GM21737 (cell line): ENCODE measurements around the gene LNPEP.
"Not testable (repeated sequence)": the region's sequence is repeated elsewhere in the genome, so short reads cannot be mapped to it uniquely, and the experiment has no call there.

ENCODE experiments used
- ATAC-seq: cut with Tn5 transposase; IDR thresholded peaks from one replicate; pipeline ENCODE4 v1.9.1; 2021; ENCODE audit warnings: mild to moderate bottlenecking, moderate library complexity; ENCODE audit not compliant: unreplicated experiment

LNPEP gene

DNA sequence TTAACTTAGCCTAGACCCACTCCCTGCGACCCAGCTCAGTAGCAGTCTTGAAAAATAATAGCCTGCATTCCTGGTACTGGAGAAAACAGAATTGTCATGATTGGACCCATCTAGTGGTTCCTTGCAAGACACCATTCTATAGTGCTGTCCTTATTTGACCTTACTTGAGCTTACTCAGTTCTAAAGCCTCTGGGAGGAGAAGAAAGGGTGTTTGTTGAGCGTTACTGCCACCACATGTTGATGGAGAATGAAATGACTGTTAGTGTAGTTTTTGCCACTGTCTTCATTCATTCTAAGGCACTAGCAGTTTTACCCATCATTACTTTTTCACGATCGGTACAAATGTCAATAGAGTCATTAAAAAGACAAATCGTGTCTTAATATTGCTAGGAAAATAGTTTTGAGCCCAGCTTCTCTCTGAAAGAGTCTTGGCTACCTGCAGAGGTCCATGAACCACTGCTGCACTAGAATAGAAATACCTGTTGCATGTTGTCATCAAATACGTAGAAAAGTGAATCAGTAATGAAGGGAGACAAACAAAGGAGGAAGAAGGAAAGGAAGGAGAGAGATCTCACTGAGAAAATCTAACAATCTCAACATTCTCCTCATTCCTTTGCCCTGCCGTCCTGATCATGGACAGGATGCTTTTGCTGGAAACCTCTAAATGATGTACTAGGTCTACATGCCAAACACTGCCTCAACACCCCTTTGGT, 110.5 kb downstream of the LNPEP start:
- ATAC-seq: no peak

DNA sequence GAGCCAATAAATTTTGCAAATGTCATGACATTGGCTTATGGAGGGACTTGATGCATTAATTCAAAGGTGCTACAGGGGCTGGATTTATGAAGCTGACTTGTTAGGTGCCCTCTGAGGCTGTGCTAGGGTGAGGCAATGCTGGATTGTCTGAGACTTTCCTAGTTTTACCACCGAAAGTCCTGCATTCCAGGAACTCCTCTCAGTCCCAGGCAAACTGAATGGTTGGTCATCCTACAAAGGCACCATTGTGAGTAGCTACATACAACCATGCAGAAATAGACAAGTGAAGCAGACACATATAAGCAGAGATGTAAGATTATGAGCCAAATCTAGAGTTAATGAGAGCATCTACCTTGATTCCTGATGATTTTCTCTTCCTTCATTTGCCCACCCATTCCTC, 111.2 kb downstream of the LNPEP start:
- no peak for ATAC-seq

DNA sequence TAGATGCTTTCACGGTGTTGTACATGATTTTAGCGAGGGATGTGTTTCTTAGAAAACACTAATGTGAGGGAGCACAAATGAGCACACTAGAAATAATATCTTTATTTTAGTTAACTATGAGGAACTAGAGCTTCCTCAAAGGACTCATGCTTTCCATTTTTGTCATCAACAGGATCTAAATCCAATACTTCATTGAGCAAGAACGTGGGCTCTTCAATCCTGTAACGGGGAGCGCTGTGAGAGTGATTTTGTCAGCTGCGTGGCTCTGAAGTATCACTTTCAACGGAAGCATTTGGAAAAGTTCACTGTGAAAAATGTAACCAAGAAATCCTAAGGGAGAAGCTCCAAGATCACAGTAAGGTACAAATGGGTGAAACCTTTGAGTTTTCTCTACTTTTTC, 113.3 kb downstream of the LNPEP start:
- no peak for ATAC-seq

GRCh38 chr5:97056263-97056662, 120.4 kb downstream of the LNPEP start:
- ATAC-seq: no peak

DNA sequence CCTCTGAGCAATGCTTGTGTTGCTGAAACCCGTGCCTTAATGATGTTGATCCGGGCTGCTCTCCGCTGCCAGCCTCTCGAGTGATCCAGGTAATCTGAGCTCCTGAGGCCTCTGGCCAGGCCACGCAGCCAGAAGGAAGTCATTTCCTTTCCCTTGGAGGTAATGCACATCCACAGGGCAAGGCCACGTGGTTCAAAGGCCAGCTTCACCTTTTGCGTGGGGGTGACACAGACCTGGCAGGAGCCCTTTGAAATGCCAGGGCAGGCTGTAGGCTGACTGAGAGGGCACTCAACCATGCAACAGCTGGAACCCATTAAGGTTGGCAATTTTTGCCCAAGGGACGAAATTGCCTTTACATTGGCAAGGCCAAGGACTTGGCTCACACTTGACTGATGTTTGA, 126.2 kb downstream of the LNPEP start:
- no peak for ATAC-seq

GRCh38 chr5:97063251-97063650, 127.4 kb downstream of the LNPEP start:
- no peak for ATAC-seq

DNA sequence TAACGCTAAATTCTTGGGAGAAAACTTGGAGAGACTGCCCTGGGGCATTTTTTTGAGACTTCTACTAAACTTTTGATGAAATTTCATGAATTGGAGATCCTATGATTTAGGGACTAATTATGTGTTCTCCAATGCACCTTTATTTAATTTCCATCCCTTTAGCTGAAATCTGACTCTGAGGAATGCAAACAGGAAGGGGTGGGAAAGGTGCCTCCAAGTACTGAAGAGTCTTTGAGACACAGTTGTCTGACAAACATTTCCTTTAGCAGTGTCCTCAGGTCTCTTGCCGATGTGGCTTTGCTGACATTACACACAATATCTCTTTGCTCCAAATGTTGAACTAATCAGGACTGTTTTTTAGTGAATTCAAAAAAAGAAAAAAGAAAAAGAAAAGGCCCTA, 129.6 kb downstream of the LNPEP start:
- ATAC-seq: no peak

DNA sequence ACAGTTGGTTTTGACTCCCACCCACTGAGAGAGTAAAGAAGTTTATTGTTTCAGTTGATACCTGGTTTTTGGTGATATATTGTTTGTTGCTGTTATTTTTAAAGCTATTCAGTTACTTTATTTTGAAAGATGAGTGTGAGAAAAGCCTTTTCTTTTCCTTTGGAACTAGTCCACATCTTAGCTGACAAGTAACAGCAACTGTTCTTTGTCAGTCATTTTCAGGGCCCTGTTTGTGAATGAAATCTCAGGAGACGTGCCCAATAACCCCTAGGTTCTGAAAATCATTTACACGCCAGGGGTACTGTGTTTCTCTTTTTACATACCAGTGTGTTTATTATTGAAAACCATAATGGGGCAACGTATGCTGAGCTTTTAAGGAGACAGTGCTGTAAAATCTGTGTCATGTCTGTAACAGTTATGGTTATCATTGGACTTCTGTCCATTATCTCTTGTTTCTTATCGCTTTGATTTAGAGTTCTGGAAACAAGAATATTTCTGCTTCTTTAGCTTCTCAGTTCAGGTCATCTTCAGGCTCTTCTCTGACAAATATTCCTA, 131.5 kb downstream of the LNPEP start:
- no peak for ATAC-seq

DNA sequence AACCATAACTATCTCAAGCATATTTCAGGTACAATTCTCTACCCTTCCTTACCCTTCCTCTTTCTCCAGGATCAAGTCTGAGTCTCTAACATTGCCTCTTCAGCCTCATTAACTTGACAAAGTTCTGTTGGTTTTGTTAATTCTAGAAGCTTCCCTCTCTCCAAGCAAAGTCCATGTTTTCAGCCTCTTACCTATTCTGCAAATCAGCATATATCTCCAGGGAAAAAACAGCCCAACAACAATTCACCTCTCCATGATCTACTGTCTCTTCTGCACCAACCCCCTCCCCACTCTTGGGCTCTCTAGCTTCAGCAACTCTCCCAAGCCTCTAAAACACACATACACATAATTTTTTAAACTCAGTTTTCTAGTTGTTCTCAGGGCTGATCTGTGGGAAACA, 134.4 kb downstream of the LNPEP start:
- no peak for ATAC-seq

DNA sequence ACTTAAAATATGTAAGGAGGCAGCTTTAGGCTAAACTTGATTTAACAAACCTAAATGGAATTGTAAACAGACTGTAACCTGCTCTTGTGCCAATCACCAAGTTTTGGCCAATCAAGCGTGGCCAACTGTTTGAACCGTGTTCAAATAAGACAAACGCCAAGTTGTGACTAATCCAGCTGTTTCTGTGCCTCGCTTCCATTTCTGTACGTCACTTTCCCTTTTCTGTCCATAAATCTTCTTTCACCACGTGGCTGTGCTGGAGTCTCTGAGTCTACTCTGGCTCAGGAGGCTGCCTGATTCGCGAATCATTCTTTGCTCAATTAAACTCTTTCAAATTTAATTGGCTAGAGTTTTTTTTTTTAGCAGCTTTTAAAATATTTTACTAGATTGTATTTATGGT, 135.2 kb downstream of the LNPEP start:
- no peak for ATAC-seq

DNA sequence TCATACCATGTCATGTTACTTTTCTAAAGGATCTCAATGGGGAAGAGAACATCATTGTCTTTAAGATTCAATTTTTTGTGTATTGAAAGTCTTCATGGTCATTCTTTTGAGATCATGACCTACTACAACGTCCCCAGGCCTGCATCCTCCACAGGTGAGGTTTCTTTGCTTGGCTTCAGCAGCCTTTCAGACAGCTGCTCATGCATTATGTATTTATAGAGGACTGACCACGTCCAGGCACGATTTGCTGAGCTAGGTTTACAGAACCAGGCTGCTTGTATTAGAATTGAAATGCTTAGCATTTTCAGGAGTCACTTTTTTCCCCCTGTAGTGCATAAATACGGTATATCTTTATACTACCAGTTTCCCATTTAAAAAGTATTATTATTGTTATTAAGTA, 136.1 kb downstream of the LNPEP start:
- no peak for ATAC-seq

- ATAC-seq: no peak
Measured at GRCh38 chr5:97072696-97073095, 136.8 kb downstream of the LNPEP start.

DNA sequence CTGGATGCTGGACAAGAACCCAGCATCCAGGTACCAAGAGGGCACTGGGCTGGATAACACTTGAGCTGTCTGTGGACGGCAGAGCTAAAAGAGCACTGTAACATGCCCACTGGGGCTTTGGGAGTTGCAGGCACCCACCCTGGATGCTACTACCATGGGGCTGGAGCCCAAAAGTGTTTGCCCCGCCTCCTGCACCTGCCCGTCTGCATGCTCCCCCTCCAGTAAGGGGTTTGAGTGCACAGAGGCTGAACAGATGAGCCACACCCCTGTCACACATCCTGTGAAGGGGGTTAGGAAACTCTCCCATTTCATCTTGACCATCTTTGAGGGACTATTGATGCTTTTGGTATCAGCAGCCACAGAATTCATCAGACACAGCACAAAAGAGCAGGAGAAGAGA, 137.5 kb downstream of the LNPEP start:
- ATAC-seq: no peak

DNA sequence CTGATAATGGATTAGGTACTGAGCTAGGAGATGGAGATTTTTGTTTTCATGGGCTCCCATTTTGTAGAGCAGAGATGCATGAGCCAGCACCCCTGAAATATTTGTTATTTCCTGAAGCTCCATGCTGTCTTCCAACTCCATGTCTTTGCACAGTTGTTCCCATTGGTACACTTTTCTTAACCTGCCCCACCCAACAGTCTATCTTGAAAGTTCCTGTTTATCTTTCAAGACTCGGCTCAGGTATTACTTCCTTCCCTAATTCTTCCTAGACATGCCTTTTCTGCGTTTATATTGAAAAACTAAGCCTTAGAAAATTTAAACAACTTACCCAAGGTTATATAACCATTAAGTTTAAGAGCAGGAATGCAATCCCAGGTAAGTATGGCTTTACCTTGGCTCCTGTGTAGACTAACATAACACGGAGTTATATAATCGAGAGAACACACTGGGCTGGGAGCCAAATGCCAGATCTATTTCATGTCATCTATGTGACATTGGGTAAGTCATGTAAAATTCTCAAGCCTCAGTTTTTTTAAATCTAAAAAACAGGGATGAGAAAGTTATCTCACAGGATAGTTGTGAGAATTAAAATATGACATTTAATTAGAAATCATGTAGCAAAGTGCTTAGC, 139.1 kb downstream of the LNPEP start:
- no peak for ATAC-seq

DNA sequence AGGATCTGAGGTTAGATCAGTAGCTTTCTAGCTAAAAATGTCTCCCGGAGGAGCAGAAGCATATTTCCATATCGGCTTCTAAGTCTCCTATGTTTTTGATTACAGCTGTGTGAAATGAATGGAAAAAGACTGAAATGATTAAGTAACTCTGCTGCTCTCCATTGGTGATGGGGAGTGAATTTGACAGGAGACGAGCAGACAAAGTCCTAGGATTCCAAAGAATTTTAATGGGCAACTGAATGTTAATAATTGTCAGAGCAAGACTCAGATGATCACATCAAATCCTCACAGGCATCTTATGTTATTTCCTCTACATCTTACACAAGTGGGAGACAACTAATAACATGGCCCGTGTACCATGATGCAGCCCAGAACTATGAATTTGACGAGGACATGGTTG, 139.8 kb downstream of the LNPEP start:
- ATAC-seq: no peak

DNA sequence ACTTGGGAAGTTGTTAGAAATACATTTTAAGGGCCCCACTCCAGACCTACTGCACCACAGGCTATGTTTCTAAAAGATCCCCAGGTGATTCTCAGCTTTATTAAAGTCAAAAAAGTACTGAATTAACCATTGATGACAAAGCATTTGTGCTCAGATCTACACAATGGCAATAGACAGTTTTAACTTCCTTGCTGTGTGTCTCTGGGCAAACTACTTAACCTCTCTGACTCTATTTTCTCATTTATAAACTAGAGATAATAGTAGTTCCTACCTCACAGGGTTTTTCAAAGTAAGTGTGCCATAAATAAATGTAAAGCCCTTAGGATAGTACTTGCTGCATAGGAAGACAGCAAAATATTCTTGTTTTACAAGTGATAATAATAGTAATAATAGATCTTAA, 140.2 kb downstream of the LNPEP start:
- no peak for ATAC-seq

DNA sequence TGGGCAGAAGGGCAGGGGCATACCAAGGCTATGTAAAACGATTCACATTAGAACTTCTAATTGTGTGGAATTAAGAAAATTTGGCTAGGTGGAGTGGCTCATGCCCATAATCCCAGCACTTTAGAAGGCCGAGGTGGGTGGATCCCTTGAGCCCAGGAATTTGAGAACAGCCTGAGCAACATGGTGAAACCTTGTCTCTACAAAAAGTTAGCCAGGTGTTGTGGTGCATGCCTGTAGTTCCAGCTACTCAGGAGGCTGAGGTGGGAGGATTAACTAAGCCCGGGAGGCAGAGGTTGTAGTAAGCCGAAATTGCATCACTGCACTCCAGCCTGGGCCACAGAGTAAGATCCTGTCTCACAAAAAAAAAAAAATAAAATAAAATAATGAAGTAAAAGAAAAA, 141.4 kb downstream of the LNPEP start:
- ATAC-seq: no peak

- ATAC-seq: no peak
Measured at GRCh38 chr5:97078958-97079743, 143.3 kb downstream of the LNPEP start.

GRCh38 chr5:97084782-97085458, 149.0 kb downstream of the LNPEP start:
- ATAC-seq: not testable (repeated sequence)

- ATAC-seq: no peak
Measured at GRCh38 chr5:97085459-97086181, 149.7 kb downstream of the LNPEP start.
